Hematopoietic multipotent progenitor cell treated with erythropoietin and hydrocortisone succinate and interleukin-3 and kit ligand, for 6 days (in vitro differentiated cells): ENCODE data around the gene IMPG2.
A peak's percentile ranks its signal among the peaks of the same experiment; 100 is the strongest.

ENCODE experiments used
- DNase-seq: peaks from one replicate; pipeline ENCODE4 v3.0.0-alpha.2; 2015

The IMPG2 gene

GRCh38 chr3:101320475-101320874, at the start of gene IMPG2:
IMPG2 (minus strand) TSS chr3:101320575; CDS start chr3:101320372, 203 bp downstream.
- no peak for DNase-seq

GRCh38 chr3:101362406-101362805, 42.0 kb upstream of the IMPG2 start:
- DNase-seq = no peak

GRCh38 chr3:101351829-101352228, 31.5 kb upstream of the IMPG2 start:
- no peak for DNase-seq

GRCh38 chr3:101340591-101340990, 20.2 kb upstream of the IMPG2 start:
- no peak for DNase-seq

- DNase-seq = no peak
Observed at GRCh38 chr3:101333883-101334282, 13.5 kb upstream of the IMPG2 start.

- no peak for DNase-seq
Observed at GRCh38 chr3:101329016-101329673, 8.8 kb upstream of the IMPG2 start.

GRCh38 chr3:101325393-101326134, 5.2 kb upstream of the IMPG2 start:
- peak; percentile 88 for DNase-seq

- no peak for DNase-seq
Observed at GRCh38 chr3:101319531-101319930, 844 bp downstream of the IMPG2 start.

- DNase-seq = no peak
Observed at GRCh38 chr3:101312545-101312944, 7.8 kb downstream of the IMPG2 start.

GRCh38 chr3:101311676-101312075, 8.7 kb downstream of the IMPG2 start:
- DNase-seq = no peak

GRCh38 chr3:101310978-101311375, 9.4 kb downstream of the IMPG2 start:
- no peak for DNase-seq

GRCh38 chr3:101308147-101308772, 12.1 kb downstream of the IMPG2 start:
- DNase-seq = peak; percentile 6

GRCh38 chr3:101303836-101304235, 16.5 kb downstream of the IMPG2 start:
- no peak for DNase-seq

- DNase-seq = no peak
Observed at GRCh38 chr3:101303089-101303731, 17.2 kb downstream of the IMPG2 start.

GRCh38 chr3:101300073-101300472, 20.3 kb downstream of the IMPG2 start:
- DNase-seq = no peak

GRCh38 chr3:101292027-101292426, 28.3 kb downstream of the IMPG2 start:
- no peak for DNase-seq

GRCh38 chr3:101288294-101288693, 32.1 kb downstream of the IMPG2 start:
- DNase-seq = no peak

GRCh38 chr3:101284757-101285156, 35.6 kb downstream of the IMPG2 start:
- no peak for DNase-seq

- no peak for DNase-seq
Observed at GRCh38 chr3:101281521-101282030, 38.8 kb downstream of the IMPG2 start.

GRCh38 chr3:101279765-101280385, 40.5 kb downstream of the IMPG2 start:
- no peak for DNase-seq

GRCh38 chr3:101279162-101279561, 41.2 kb downstream of the IMPG2 start:
- DNase-seq = no peak

GRCh38 chr3:101278727-101279126, 41.6 kb downstream of the IMPG2 start:
- no peak for DNase-seq

GRCh38 chr3:101273608-101274007, 46.8 kb downstream of the IMPG2 start:
- no peak for DNase-seq
